Kidney (tissue), 14 donors: ENCODE data around the gene SEC24B. TPM values are rescaled to one million over a fixed set of nuclear protein-coding genes. Genes with fewer than 3 reads are reported as not detected.

ENCODE experiments used
- DNase-seq, 5 donors: peaks; one replicate each; pipeline ENCODE4 v3.0.0-alpha.2; 2013 to 2020
- FAIRE-seq: peaks from 2 replicates; lab custom pipeline; 2012; peaks lifted over from hg19 to GRCh38; lab: Jason Lieb, UNC
- H3K27ac ChIP-seq, 2 donors: one replicate each; pipeline ENCODE4 v1.7.0; 2013; ENCODE audit warnings: low read depth in 2 of 2, low read length in 2 of 2, inconsistent platforms in 1 of 2
- H3K27me3 ChIP-seq: one replicate; pipeline ENCODE4 v1.7.1; 2013; ENCODE audit warnings: low read length, inconsistent platforms; ENCODE audit not compliant: control insufficient read depth, insufficient read depth
- H3K36me3 ChIP-seq, 3 donors: one replicate each; pipeline versions ENCODE4 v1.7.0 to v1.7.1; 2013; ENCODE audit warnings: low read length in 3 of 3, control low read depth in 1 of 3, inconsistent platforms in 1 of 3; ENCODE audit not compliant: insufficient read depth in 3 of 3, control insufficient read depth in 2 of 3
- H3K4me1 ChIP-seq, 3 donors: one replicate each; pipeline versions ENCODE4 v1.7.0 to v1.7.1; 2013; ENCODE audit warnings: low read length in 3 of 3, inconsistent platforms in 1 of 3, low read depth in 1 of 3; ENCODE audit not compliant: control insufficient read depth in 2 of 3, insufficient read depth in 2 of 3
- H3K4me3 ChIP-seq, 3 donors: one replicate each; pipeline versions ENCODE4 v1.7.0 to v1.8.1; 2013; ENCODE audit warnings: low read length in 3 of 3, control low read depth in 1 of 3, inconsistent platforms in 1 of 3
- H3K9ac ChIP-seq, 3 donors: one replicate each; pipeline versions ENCODE4 v1.7.0 to v1.7.1; 2013; ENCODE audit warnings: low read length in 3 of 3, control low read depth in 1 of 3, inconsistent platforms in 1 of 3
- H3K9me3 ChIP-seq, 3 donors: one replicate each; pipeline versions ENCODE4 v1.7.0 to v1.7.1; 2013; ENCODE audit warnings: low read length in 3 of 3, control low read depth in 1 of 3, inconsistent platforms in 1 of 3; ENCODE audit not compliant: control insufficient read depth in 2 of 3, insufficient read depth in 1 of 3
- CTCF ChIP-seq: IDR thresholded peaks from 3 replicates; pipeline ENCODE4 v1.5.1; 2012; ENCODE audit warnings: mild to moderate bottlenecking, moderate library complexity, borderline replicate concordance; ENCODE audit not compliant: insufficient read depth; ENCODE audit errors: extremely low read depth
- intact Hi-C: fragments of 100-400 bp; cut with DNase I; formaldehyde crosslinking; loops from one replicate; pipeline ENCODE4 v1.11.1; 2022
- polyA plus RNA-seq: library from polyadenylated mRNA; stranded (reverse); fragments of 350-450 nt; fragmentation: Illumina TruSeq; extraction: RNeasy Lipid Tissue Mini Kit (QIAGEN cat#74804); gene quantifications from one replicate; pipeline ENCODE4 v1.2.3, GENCODE V29; 2014; ENCODE audit warnings: low read depth, low replicate concordance; ENCODE audit not compliant: insufficient read depth
- total RNA-seq: library from RNA; stranded (reverse); fragmentation: NEBNext Ultra II Directional; extraction: Animal tissue kit (Norgen Biotek cat#: 25700); gene quantifications from one replicate; pipeline ENCODE4 v1.2.1, GENCODE V29; 2021
- donor health status: control.
- donor health status: control.
- donor health status: control.
- donor health status: control.
- donor health status: control.
- donor health status: DM: yes; HTN: yes; CAD: no.
- donor health status: Normal renal cell carcinoma (clear cell type).

Gene SEC24B
- total and polyA plus RNA-seq, 2 donors from 2014 or later, result 8.1 to 32.4 TPM

- Histone ChIP-seq H3K27ac (no peak overlapping the region), H3K9ac (no peak overlapping the region), H3K4me1 (no peaks in the 10 kb centered on the region), H3K27me3 (no peaks in the 10 kb centered on the region), H3K36me3 (peaks cover 0 to 8% (median 6%) of the 10 kb centered on the region in 3 donors), H3K4me3 (no peak overlapping the region), H3K9me3 (no peaks in the 10 kb centered on the region)
- FAIRE-seq (no peak), DNase-seq (no peak)
- no peak for TF ChIP-seq CTCF
- intact Hi-C loops, result no loop called here
These were observed 113.8 kb downstream of the SEC24B start for GRCh38 chr4:109547394-109547793.

- no peaks in the 10 kb centered on the region for H3K9me3 ChIP-seq
- no peaks in the 10 kb centered on the region for H3K4me1 ChIP-seq
- no peak overlapping the region for H3K27ac ChIP-seq
- TF ChIP-seq CTCF, result no peak
- no peak overlapping the region for H3K4me3 ChIP-seq
- DNase-seq (no peak), FAIRE-seq (no peak)
- no peaks in the 10 kb centered on the region for H3K27me3 ChIP-seq
- intact Hi-C loops, result no loop called here
- H3K9ac ChIP-seq, result no peak overlapping the region
- H3K36me3 ChIP-seq, result peaks cover 0 to 8% (median 1%) of the 10 kb centered on the region in 3 donors
These were observed 115.0 kb downstream of the SEC24B start for GRCh38 chr4:109548655-109549054.

GRCh38 chr4:109552237-109552636 lies 118.6 kb downstream of the SEC24B start:
- H3K27me3 ChIP-seq, result no peaks in the 10 kb centered on the region
- no peak overlapping the region for H3K4me3 ChIP-seq
- no peak for TF ChIP-seq CTCF
- intact Hi-C loops, result no loop called here
- H3K9ac ChIP-seq, result no peak overlapping the region
- peaks cover 0 to 6% (median 0%) of the 10 kb centered on the region in 3 donors for H3K36me3 ChIP-seq
- no peak for DNase-seq
- H3K27ac ChIP-seq, result no peak overlapping the region
- no peaks in the 10 kb centered on the region for H3K9me3 ChIP-seq
- H3K4me1 ChIP-seq, result no peaks in the 10 kb centered on the region
- no peak for FAIRE-seq

- peaks cover 0 to 4% (median 0%) of the 10 kb centered on the region in 3 donors for H3K36me3 ChIP-seq
- H3K4me1 ChIP-seq, result no peaks in the 10 kb centered on the region
- no peaks in the 10 kb centered on the region for H3K9me3 ChIP-seq
- H3K9ac ChIP-seq, result no peak overlapping the region
- DNase-seq (no peak), FAIRE-seq (no peak)
- intact Hi-C loops, result no loop called here
- H3K4me3 ChIP-seq, result no peak overlapping the region
- H3K27ac ChIP-seq, result no peak overlapping the region
- TF ChIP-seq CTCF, result no peak
- no peaks in the 10 kb centered on the region for H3K27me3 ChIP-seq
These were observed 119.5 kb downstream of the SEC24B start for GRCh38 chr4:109553130-109553529.
